H1 (cell line): Measurements from ENCODE around the gene DDX18. TPM values are rescaled to one million over a fixed set of nuclear protein-coding genes. Genes with fewer than 3 reads are reported as not detected.

ENCODE experiments used
- CTCF ChIA-PET: fragments of 300-600 bp; sonication (Branson Sonifier 250); formaldehyde crosslinking; loops from one replicate; lab custom pipeline; 2021; ENCODE audit not compliant: partially characterized antibody; lab: Charles Lee
- POLR2A ChIA-PET: fragments of 300-600 bp; sonication (Branson Sonifier 250); formaldehyde crosslinking; loops from one replicate; lab custom pipeline; 2021; ENCODE audit warnings: inconsistent platforms; ENCODE audit not compliant: partially characterized antibody; lab: Charles Lee
- DNase-seq, 2 experiments: peaks; one replicate each; pipeline versions ENCODE4 v3.0.0 to v3.0.0-alpha.2; 2010 to 2022; ENCODE audit warnings: low spot score in 2 of 2, low read depth in 1 of 2, mixed read lengths in 1 of 2
- FAIRE-seq: peaks from 2 replicates; lab custom pipeline; 2011; peaks lifted over from hg19 to GRCh38; lab: Jason Lieb, UNC
- H2AFZ ChIP-seq: 2 replicates; pipeline ENCODE4 v1.8.1; 2012; ENCODE audit warnings: low read length, inconsistent platforms
- H2AK5ac ChIP-seq: 2 replicates; pipeline ENCODE4 v1.6.1; 2013; ENCODE audit warnings: low read depth, low read length
- H2BK120ac ChIP-seq: replicated peaks from 2 replicates; pipeline ENCODE3; 2013; ENCODE audit warnings: low read depth, low read length, inconsistent platforms
- H2BK12ac ChIP-seq: 2 replicates; pipeline ENCODE4 v1.6.1; 2013; ENCODE audit warnings: low read depth, low read length
- H2BK15ac ChIP-seq: 2 replicates; pipeline ENCODE4 v1.6.1; 2013; ENCODE audit warnings: low read length
- H2BK20ac ChIP-seq: 2 replicates; pipeline ENCODE4 v1.6.1; 2013; ENCODE audit warnings: low read length
- H2BK5ac ChIP-seq: 2 replicates; pipeline ENCODE4 v1.6.1; 2013; ENCODE audit warnings: low read depth, low read length
- H3K14ac ChIP-seq: 2 replicates; pipeline ENCODE4 v1.6.1; 2013; ENCODE audit warnings: inconsistent platforms; ENCODE audit not compliant: insufficient read length
- H3K18ac ChIP-seq: 2 replicates; pipeline ENCODE4 v1.6.1; 2013; ENCODE audit warnings: low read length; ENCODE audit errors: extremely low read depth
- H3K23ac ChIP-seq: 2 replicates; pipeline ENCODE4 v1.6.1; 2013; ENCODE audit warnings: inconsistent platforms; ENCODE audit not compliant: insufficient read length
- H3K23me2 ChIP-seq: 2 replicates; pipeline ENCODE4 v1.6.1; 2013; ENCODE audit warnings: low read depth, low read length
- H3K27ac ChIP-seq: 2 replicates; pipeline ENCODE4 v1.6.1; 2011; ENCODE audit warnings: low read depth, low read length, inconsistent platforms
- H3K27me3 ChIP-seq, 4 experiments: replicated peaks in 1 of 4; 1 replicate in 1 of 4; 2 replicates in 3 of 4; pipeline versions ENCODE4 v1.6.1 to v1.8.1; 2011 to 2013; ENCODE audit warnings: low read length in 3 of 4, mild to moderate bottlenecking in 3 of 4, inconsistent platforms in 2 of 4, mixed read lengths in 2 of 4, moderate library complexity in 1 of 4; ENCODE audit not compliant: control insufficient read depth in 3 of 4, insufficient read depth in 3 of 4; ENCODE audit errors: extremely low read depth in 1 of 4
- H3K36me3 ChIP-seq, 4 experiments: 2 replicates each; pipeline versions ENCODE4 v1.6.1 to v1.8.1; 2011 to 2013; ENCODE audit warnings: mild to moderate bottlenecking in 4 of 4, low read length in 3 of 4, moderate library complexity in 2 of 4, control low read depth in 1 of 4, inconsistent platforms in 1 of 4; ENCODE audit not compliant: insufficient read depth in 4 of 4, control insufficient read depth in 2 of 4
- H3K4ac ChIP-seq: replicated peaks from 2 replicates; pipeline ENCODE3; 2013; ENCODE audit warnings: low read length, low read depth, mixed read lengths, inconsistent platforms; ENCODE audit not compliant: insufficient read length
- H3K4me1 ChIP-seq, 4 experiments: replicated peaks in 1 of 4; 1 replicate in 1 of 4; 2 replicates in 3 of 4; pipeline versions ENCODE4 v1.6.1 to v1.8.1; 2011 to 2013; ENCODE audit warnings: low read length in 3 of 4, inconsistent platforms in 2 of 4, mixed read lengths in 1 of 4; ENCODE audit not compliant: insufficient read depth in 4 of 4, control insufficient read depth in 3 of 4
- H3K4me2 ChIP-seq, 2 experiments: 2 replicates each; pipeline versions ENCODE4 v1.6.1 to v1.8.1; 2011 to 2013; ENCODE audit warnings: low read depth in 2 of 2, low read length in 2 of 2, control low read depth in 1 of 2, inconsistent platforms in 1 of 2, mild to moderate bottlenecking in 1 of 2; ENCODE audit not compliant: insufficient read depth in 1 of 2
- H3K4me3 ChIP-seq, 4 experiments: fragments of 200-600, 300-600 bp in 1 of 4; sonication (generic), shearing (Covaris generic), sonication (Bioruptor Twin) in 1 of 4; 2 replicates each; pipeline versions ENCODE4 v1.5.1 to v1.8.1; 2011 to 2016; ENCODE audit warnings: low read length in 4 of 4, low read depth in 3 of 4, control low read depth in 2 of 4, inconsistent platforms in 2 of 4, mild to moderate bottlenecking in 2 of 4, mixed read lengths in 1 of 4, moderate library complexity in 1 of 4; ENCODE audit not compliant: insufficient read depth in 2 of 4; ENCODE audit errors: extremely low read depth in 1 of 4
- H3K56ac ChIP-seq: replicated peaks from 2 replicates; pipeline ENCODE3; 2013; ENCODE audit warnings: low read depth, mild to moderate bottlenecking, mixed read lengths, low read length, inconsistent platforms; ENCODE audit not compliant: insufficient read length
- H3K79me1 ChIP-seq: 2 replicates; pipeline ENCODE4 v1.6.1; 2013; ENCODE audit warnings: low read depth, low read length, control low read depth
- H3K79me2 ChIP-seq, 2 experiments: 2 replicates each; pipeline versions ENCODE4 v1.6.1 to v1.8.1; 2012 to 2013; ENCODE audit warnings: low read length in 2 of 2, mild to moderate bottlenecking in 2 of 2, inconsistent platforms in 1 of 2; ENCODE audit not compliant: insufficient read depth in 2 of 2, control insufficient read depth in 1 of 2
- H3K9ac ChIP-seq, 4 experiments: replicated peaks in 1 of 4; 1 replicate in 1 of 4; 2 replicates in 3 of 4; pipeline versions ENCODE4 v1.6.1 to v1.8.1; 2011 to 2013; ENCODE audit warnings: low read depth in 3 of 4, low read length in 3 of 4, control low read depth in 2 of 4, mild to moderate bottlenecking in 2 of 4, moderate library complexity in 2 of 4, inconsistent platforms in 1 of 4; ENCODE audit errors: extremely low read depth in 1 of 4
- H3K9me3 ChIP-seq, 2 experiments: 2 replicates each; pipeline versions ENCODE4 v1.6.1 to v1.8.1; 2012 to 2013; ENCODE audit warnings: mild to moderate bottlenecking in 2 of 2, moderate library complexity in 2 of 2, control low read depth in 1 of 2, inconsistent platforms in 1 of 2, low read depth in 1 of 2, low read length in 1 of 2, mixed read lengths in 1 of 2; ENCODE audit not compliant: insufficient read depth in 2 of 2
- H4K20me1 ChIP-seq, 2 experiments: replicated peaks in 1 of 2; 2 replicates each; pipeline versions ENCODE3 to v1.8.1; 2011 to 2013; ENCODE audit warnings: inconsistent platforms in 2 of 2, low read length in 2 of 2, mild to moderate bottlenecking in 1 of 2; ENCODE audit not compliant: insufficient read depth in 2 of 2, control insufficient read depth in 1 of 2
- H4K5ac ChIP-seq: 2 replicates; pipeline ENCODE4 v1.6.1; 2013; ENCODE audit warnings: low read length, low read depth, mixed read lengths, inconsistent platforms; ENCODE audit not compliant: insufficient read length
- H4K8ac ChIP-seq: 2 replicates; pipeline ENCODE4 v1.8.0; 2013; ENCODE audit warnings: mild to moderate bottlenecking, moderate library complexity, low read length, inconsistent platforms; ENCODE audit not compliant: insufficient read depth; ENCODE audit errors: extremely low read depth
- H4K91ac ChIP-seq: replicated peaks from 2 replicates; pipeline ENCODE3; 2013; ENCODE audit warnings: low read length, mixed read lengths, inconsistent platforms; ENCODE audit not compliant: insufficient read length
- KDM4A ChIP-seq: IDR thresholded peaks from one replicate; pipeline ENCODE4 v1.7.1; 2012; ENCODE audit warnings: low read depth, mild to moderate bottlenecking, moderate library complexity, low read length, inconsistent platforms; ENCODE audit not compliant: severe bottlenecking
- WGBS, 2 experiments: shearing (Covaris generic) in 1 of 2; methylation state at CpG; one replicate each; pipeline versions ENCODE4 v1.1.6 to v1.1.7; 2013 to 2015; ENCODE audit warnings: low lambda C conversion rate in 2 of 2, mixed read lengths in 2 of 2, inconsistent platforms in 1 of 2, low coverage in 1 of 2, missing lambda C conversion rate in 1 of 2; ENCODE audit not compliant: insufficient replicate concordance in 2 of 2, insufficient coverage in 1 of 2, insufficient read length in 1 of 2; ENCODE audit errors: extremely low coverage in 1 of 2, missing lambda C conversion rate in 1 of 2; 5-methylcytosine and 5-hydroxymethylcytosine counted together
- polyA plus RNA-seq, 7 experiments: library from polyadenylated mRNA; depleted of rRNA in 3 of 7; stranded (reverse) in 5 of 7; unstranded in 2 of 7; fragments of >200 nt in 5 of 7; fragments of 200-250 nt in 2 of 7; gene quantifications; 1 replicate in 5 of 7; 2 replicates in 1 of 7; 4 replicates in 1 of 7; pipeline versions ENCODE4 v1.2.1 to v1.2.3, GENCODE V29; 2011 to 2013; ENCODE audit warnings: missing spikeins in 2 of 7, mixed read lengths in 2 of 7
- total RNA-seq: library from RNA; stranded (reverse); fragmentation: NEBNext Ultra II Directional; extraction: Animal tissue kit (Norgen Biotek cat#: 25700); gene quantifications from 2 replicates; pipeline ENCODE4 v1.2.1, GENCODE V29; 2021
- TF ChIP-seq, protein P1 (sequence below): IDR thresholded peaks from 2 replicates; pipeline ENCODE4 v1.6.1; 2011; ENCODE audit warnings: low read length, improper control_type of control experiment

The DDX18 gene
- total and polyA plus RNA-seq, 2 of the 8 experiments (the other 6 are each of a cell fraction or from before 2014, with no cell fraction given): 31.3 to 119 TPM

- no peaks in the 10 kb centered on the region for H3K36me3 ChIP-seq
- no peaks in the 10 kb centered on the region for H4K20me1 ChIP-seq
- no peak overlapping the region for H3K27ac ChIP-seq
- H3K4me2 ChIP-seq: no peak overlapping the region
- peaks cover 0 to 3% (median 0%) of the 10 kb centered on the region in 4 experiments; a peak in 1 of 7 replicates for H3K4me1 ChIP-seq
- TF ChIP-seq, protein P1, sequence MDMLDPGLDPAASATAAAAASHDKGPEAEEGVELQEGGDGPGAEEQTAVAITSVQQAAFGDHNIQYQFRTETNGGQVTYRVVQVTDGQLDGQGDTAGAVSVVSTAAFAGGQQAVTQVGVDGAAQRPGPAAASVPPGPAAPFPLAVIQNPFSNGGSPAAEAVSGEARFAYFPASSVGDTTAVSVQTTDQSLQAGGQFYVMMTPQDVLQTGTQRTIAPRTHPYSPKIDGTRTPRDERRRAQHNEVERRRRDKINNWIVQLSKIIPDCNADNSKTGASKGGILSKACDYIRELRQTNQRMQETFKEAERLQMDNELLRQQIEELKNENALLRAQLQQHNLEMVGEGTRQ: no peak
- TF ChIP-seq KDM4A: peak; percentile 2
- TF ChIP-seq, all 59 proteins: peak for 1
- H2BK20ac ChIP-seq: no peak overlapping the region
- H4K91ac ChIP-seq: no peak overlapping the region
- ChIA-PET POLR2A (interaction anchor here (3.1 kb wide), 1 partner anchor 10 kb away, joined by 14 read pairs; no protein-coding TSS in a partner anchor), CTCF (interaction anchor here (1.6 to 3.0 kb wide), 2 partner anchors 12 to 25 kb away, joined by 3 to 19 read pairs; no protein-coding TSS in a partner anchor)
- no peaks in the 10 kb centered on the region for H3K79me1 ChIP-seq
- DNase-seq (no peak), FAIRE-seq (no peak)
- H3K27me3 ChIP-seq: peaks cover 0 to 16% (median 1%) of the 10 kb centered on the region in 4 experiments; a peak in 2 of 7 replicates
- no peak overlapping the region for H4K8ac ChIP-seq
- no peak overlapping the region for H2BK5ac ChIP-seq
- H3K79me2 ChIP-seq: no peaks in the 10 kb centered on the region
- H3K56ac ChIP-seq: no peak overlapping the region
- no peak overlapping the region for H3K18ac ChIP-seq
- no peak overlapping the region for H4K5ac ChIP-seq
- no peak overlapping the region for H2BK120ac ChIP-seq
- no peak overlapping the region for H2AK5ac ChIP-seq
- H2BK15ac ChIP-seq: no peak overlapping the region
- no peak overlapping the region for H3K14ac ChIP-seq
- H3K23ac ChIP-seq: no peak overlapping the region
- 92% methylated on average over 34 of the region's 69 CpGs; no CpG with 5 or more reads in 1 of the 2 experiments for WGBS, 2 experiments
- no peak overlapping the region for H3K4me3 ChIP-seq
- peaks cover 0 to 14% of the 10 kb centered on the region in 2 experiments; a peak in 1 of 4 replicates for H3K9me3 ChIP-seq
- no peaks in the 10 kb centered on the region; the same call in 1 of the 2 replicates for H3K23me2 ChIP-seq
- no peak overlapping the region for H2BK12ac ChIP-seq
- no peak overlapping the region for H3K9ac ChIP-seq
- no peak overlapping the region for H3K4ac ChIP-seq
- no peak overlapping the region for H2AFZ ChIP-seq
These were observed 45.6 kb downstream of the DDX18 start for GRCh38 chr2:117859924-117860647.
